ENCODE results near the gene ARL14EP. TPM values are rescaled to one million over a fixed set of nuclear protein-coding genes. Genes with fewer than 3 reads are reported as not detected.

The ARL14EP gene
- total RNA-seq, 1 experiment from 2014 or later = 25.3 TPM

GRCh38 chr11:30316237-30316636 is 6.7 kb upstream of the ARL14EP start:
- POLR2A ChIA-PET = no interaction called here
- BruUV-seq (replicated peaks) = no TSS peak

GRCh38 chr11:30317030-30317429 is 5.9 kb upstream of the ARL14EP start:
- CTCF ChIA-PET = interaction anchor here (0.7 to 1.1 kb wide), 2 partner anchors 8 to 189 kb away, joined by 3 read pairs; no protein-coding TSS in a partner anchor
- no peak for DNase-seq (ENCODE audit: low read depth, low spot score)
- peaks cover 31% of the 10 kb centered on the region for H3K27me3 ChIP-seq (ENCODE audit: insufficient read depth, low read length)
- H3K36me3 ChIP-seq (ENCODE audit: control insufficient read depth in 1 of 2, insufficient read depth in 2 of 2, low read length in 2 of 2) = no peaks in the 10 kb centered on the region
- no peak overlapping the region for H2AFZ ChIP-seq (ENCODE audit: low read depth, low read length, poor library complexity, severe bottlenecking)
- 0 out of 4 replicates have a peak, but pooled peaks cover 0 to under 1% of the 10 kb centered on the region in 2 experiments for H3K4me1 ChIP-seq (ENCODE audit: control insufficient read depth in 1 of 2, insufficient read depth in 2 of 2, low read length in 2 of 2)
- no peaks in the 10 kb centered on the region for H3K9me2 ChIP-seq (ENCODE audit: insufficient read depth)
- intact Hi-C loops (cut with micrococcal nuclease) = loop anchor here (5.0 to 10.0 kb wide), 2 partner anchors 192 to 870 kb away; no protein-coding TSS in a partner anchor
- no peak overlapping the region for H3K4me3 ChIP-seq (replicated peaks in 1 of 2; ENCODE audit: low read depth in 1 of 2, low read length in 2 of 2)
- no peak overlapping the region for H3K27ac ChIP-seq (ENCODE audit: low read depth, low read length)
- RAD21 ChIA-PET (ENCODE audit: low non-redundant PET in 1 of 2, low total read pairs in 2 of 2, uncharacterized antibody in 2 of 2, unreplicated experiment in 2 of 2) = no interaction called here
- no peak for ATAC-seq
- BruUV-seq (replicated peaks) = no TSS peak
- H3K4me2 ChIP-seq (ENCODE audit: low read length) = no peak overlapping the region
- H4K20me1 ChIP-seq (ENCODE audit: insufficient read depth) = no peaks in the 10 kb centered on the region
- no peaks in the 10 kb centered on the region for H3K9me3 ChIP-seq (ENCODE audit: control insufficient read depth in 1 of 2, insufficient read depth in 1 of 2, low read depth in 1 of 2, low read length in 2 of 2)
- H3K9ac ChIP-seq (ENCODE audit: low read length) = no peak overlapping the region
- no peaks in the 10 kb centered on the region for H3K79me2 ChIP-seq (ENCODE audit: insufficient read depth, low read length)
- POLR2A ChIA-PET = no interaction called here
- TF ChIP-seq EZH2 (IDR thresholded peaks at IDR 0.05) = no peak
- no peak for TF ChIP-seq ATF3 (IDR thresholded peaks at IDR 0.05)
- TF ChIP-seq RAD21 (IDR thresholded peaks at IDR 0.05; ENCODE audit: low read depth) = no peak
- TF ChIP-seq TCF7L2 (IDR thresholded peaks at IDR 0.05; ENCODE audit: borderline replicate concordance, extremely low read depth, insufficient read depth, insufficient read length) = no peak
- TF ChIP-seq ZBTB33 (IDR thresholded peaks at IDR 0.05; ENCODE audit: extremely low read depth, insufficient replicate concordance, low read length) = no peak
- no peak for TF ChIP-seq SIN3A (IDR thresholded peaks at IDR 0.05; ENCODE audit: low read depth)
- no peak for TF ChIP-seq POLR2AphosphoS5 (IDR thresholded peaks at IDR 0.05; ENCODE audit: low read depth, low read length)
- no peak for TF ChIP-seq POLR2A (IDR thresholded peaks at IDR 0.05; ENCODE audit: borderline replicate concordance, extremely low read depth, insufficient read depth, insufficient read length)
- TF ChIP-seq YY1 (IDR thresholded peaks at IDR 0.05; ENCODE audit: extremely low read depth, insufficient replicate concordance, low read depth, low read length) = no peak
- TF ChIP-seq ZFX (IDR thresholded peaks at IDR 0.05) = no peak
- no peak for TF ChIP-seq SP1 (IDR thresholded peaks at IDR 0.05; ENCODE audit: low read depth)
- no peak for TF ChIP-seq JUND (IDR thresholded peaks at IDR 0.05)

More at GRCh38 chr11:30316237-30316636, 6.7 kb upstream of the ARL14EP start:
- ATAC-seq (no peak), DNase-seq (ENCODE audit: low read depth, low spot score) (no peak)
- Histone ChIP-seq H3K9ac (ENCODE audit: low read length) (no peak overlapping the region), H3K9me2 (ENCODE audit: insufficient read depth) (no peaks in the 10 kb centered on the region), H3K79me2 (ENCODE audit: insufficient read depth, low read length) (no peaks in the 10 kb centered on the region), H3K27me3 (ENCODE audit: insufficient read depth, low read length) (peaks cover 31% of the 10 kb centered on the region), H2AFZ (ENCODE audit: low read depth, low read length, poor library complexity, severe bottlenecking) (no peak overlapping the region), H3K4me2 (ENCODE audit: low read length) (no peak overlapping the region), H3K36me3 (ENCODE audit: control insufficient read depth in 1 of 2, insufficient read depth in 2 of 2, low read length in 2 of 2) (no peaks in the 10 kb centered on the region), H3K9me3 (ENCODE audit: control insufficient read depth in 1 of 2, insufficient read depth in 1 of 2, low read depth in 1 of 2, low read length in 2 of 2) (no peaks in the 10 kb centered on the region), H3K4me1 (ENCODE audit: control insufficient read depth in 1 of 2, insufficient read depth in 2 of 2, low read length in 2 of 2) (no peaks in the 10 kb centered on the region), H3K4me3 (replicated peaks in 1 of 2; ENCODE audit: low read depth in 1 of 2, low read length in 2 of 2) (no peak overlapping the region), H4K20me1 (ENCODE audit: insufficient read depth) (no peaks in the 10 kb centered on the region), H3K27ac (ENCODE audit: low read depth, low read length) (no peak overlapping the region)
- CTCF ChIA-PET = interaction anchor here (1.1 kb wide), 1 partner anchor 188 kb away, joined by 3 read pairs; no protein-coding TSS in a partner anchor
- TF ChIP-seq SIN3A (IDR thresholded peaks at IDR 0.05; ENCODE audit: low read depth) = no peak
- no peak for TF ChIP-seq RAD21 (IDR thresholded peaks at IDR 0.05; ENCODE audit: low read depth)
- TF ChIP-seq SRF (IDR thresholded peaks at IDR 0.05; ENCODE audit: low read depth) = no peak
- no peak for TF ChIP-seq ZBTB33 (IDR thresholded peaks at IDR 0.05; ENCODE audit: extremely low read depth, insufficient replicate concordance, low read length)
- TF ChIP-seq EGR1 (IDR thresholded peaks at IDR 0.05; ENCODE audit: low read depth) = no peak
- TF ChIP-seq ZFX (IDR thresholded peaks at IDR 0.05) = no peak
- intact Hi-C loops (cut with micrococcal nuclease) = loop anchor here (5.0 to 10.0 kb wide), 2 partner anchors 191 to 869 kb away; no protein-coding TSS in a partner anchor
- RAD21 ChIA-PET (ENCODE audit: low non-redundant PET in 1 of 2, low total read pairs in 2 of 2, uncharacterized antibody in 2 of 2, unreplicated experiment in 2 of 2) = no interaction called here
